Loucy (cell line): ENCODE measurements around the gene LEF1.

Experiments
- CTCF ChIP-seq: fragments of 200-600 bp; sonication (generic); conservative IDR thresholded peaks from 2 replicates; pipeline ENCODE4 v1.5.1; 2014; ENCODE audit warnings: mild to moderate bottlenecking, antibody characterized with exemption, low read length
- EZH2phosphoT487 ChIP-seq: fragments of 200-600 bp; IDR thresholded peaks from 2 replicates; pipeline ENCODE4 v1.6.1; 2018; ENCODE audit warnings: antibody characterized with exemption, mild to moderate bottlenecking, moderate library complexity, borderline replicate concordance

- TF ChIP-seq CTCF (no peak), EZH2phosphoT487 (no peak)
These were observed 65.5 kb downstream of the LEF1 start for GRCh38 chr4:108103099-108103862.
